Tibial artery (tissue), 4 donors: ENCODE data around the gene THSD7B.
"Not testable (repeated sequence)": the region's sequence is repeated elsewhere in the genome, so short reads cannot be mapped to it uniquely, and the experiment has no call there.

Experiments used
- DNase-seq, 2 donors: peaks; one replicate each; pipeline ENCODE4 v3.0.0-alpha.2; 2019
- H3K27ac ChIP-seq, 2 donors: fragments of 200-600 bp; sonication (generic) in 1 of 2; 1 replicate in 1 of 2; 2 replicates in 1 of 2; pipeline ENCODE4 v1.5.1; 2018 to 2019; ENCODE audit warnings: mild to moderate bottlenecking in 1 of 2
- H3K27me3 ChIP-seq, 2 donors: fragments of 200-600 bp; sonication (generic) in 1 of 2; one replicate each; pipeline versions ENCODE4 v1.5.1 to v1.6.0; 2016 to 2019
- H3K36me3 ChIP-seq, 3 donors: fragments of 200-600 bp; sonication (generic) in 2 of 3; one replicate each; pipeline ENCODE4 v1.5.1; 2016 to 2019; ENCODE audit warnings: mild to moderate bottlenecking in 2 of 3
- H3K4me1 ChIP-seq, 4 donors: fragments of 200-600 bp; sonication (generic) in 2 of 4; 1 replicate in 3 of 4; 2 replicates in 1 of 4; pipeline ENCODE4 v1.5.1; 2016 to 2019
- H3K4me3 ChIP-seq, 2 donors: fragments of 200-600 bp; sonication (generic) in 1 of 2; 1 replicate in 1 of 2; 2 replicates in 1 of 2; pipeline ENCODE4 v1.5.1; 2018 to 2019; ENCODE audit warnings: mild to moderate bottlenecking in 2 of 2
- H3K9me3 ChIP-seq, 3 donors: fragments of 200-600 bp; sonication (generic) in 1 of 3; one replicate each; pipeline ENCODE4 v1.5.1; 2016 to 2019
- intact Hi-C: fragments of 100-400 bp; cut with DNase I; formaldehyde crosslinking; loops from one replicate; pipeline ENCODE4 v1.15.0; 2023; ENCODE audit warnings: low total_unique reads
- TF ChIP-seq, protein P1 (sequence below), 2 experiments: fragments of 200-600 bp in 1 of 2; fragments of 450-650 bp in 1 of 2; IDR thresholded peaks; one replicate each; pipeline ENCODE4 v1.5.1; 2017 to 2019; ENCODE audit warnings: antibody characterized with exemption in 2 of 2, mild to moderate bottlenecking in 1 of 2, moderate library complexity in 1 of 2

The THSD7B gene

GRCh38 chr2:137096693-137097092 lies 331.3 kb downstream of the THSD7B start:
- no peak overlapping the region for H3K4me3 ChIP-seq
- no peak for DNase-seq
- TF ChIP-seq, protein P1, sequence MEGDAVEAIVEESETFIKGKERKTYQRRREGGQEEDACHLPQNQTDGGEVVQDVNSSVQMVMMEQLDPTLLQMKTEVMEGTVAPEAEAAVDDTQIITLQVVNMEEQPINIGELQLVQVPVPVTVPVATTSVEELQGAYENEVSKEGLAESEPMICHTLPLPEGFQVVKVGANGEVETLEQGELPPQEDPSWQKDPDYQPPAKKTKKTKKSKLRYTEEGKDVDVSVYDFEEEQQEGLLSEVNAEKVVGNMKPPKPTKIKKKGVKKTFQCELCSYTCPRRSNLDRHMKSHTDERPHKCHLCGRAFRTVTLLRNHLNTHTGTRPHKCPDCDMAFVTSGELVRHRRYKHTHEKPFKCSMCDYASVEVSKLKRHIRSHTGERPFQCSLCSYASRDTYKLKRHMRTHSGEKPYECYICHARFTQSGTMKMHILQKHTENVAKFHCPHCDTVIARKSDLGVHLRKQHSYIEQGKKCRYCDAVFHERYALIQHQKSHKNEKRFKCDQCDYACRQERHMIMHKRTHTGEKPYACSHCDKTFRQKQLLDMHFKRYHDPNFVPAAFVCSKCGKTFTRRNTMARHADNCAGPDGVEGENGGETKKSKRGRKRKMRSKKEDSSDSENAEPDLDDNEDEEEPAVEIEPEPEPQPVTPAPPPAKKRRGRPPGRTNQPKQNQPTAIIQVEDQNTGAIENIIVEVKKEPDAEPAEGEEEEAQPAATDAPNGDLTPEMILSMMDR (IDR thresholded peaks at IDR 0.05) = no peak

GRCh38 chr2:137101814-137102213 lies 336.5 kb downstream of the THSD7B start:
- H3K27me3 ChIP-seq, H3K4me1 ChIP-seq, H3K9me3 ChIP-seq, intact Hi-C loops, H3K27ac ChIP-seq, H3K4me3 ChIP-seq, H3K36me3 ChIP-seq, DNase-seq: not testable (repeated sequence)

More at GRCh38 chr2:137096693-137097092, 331.3 kb downstream of the THSD7B start:
- H3K36me3 ChIP-seq = no peaks in the 10 kb centered on the region
- H3K27ac ChIP-seq = no peak overlapping the region
- intact Hi-C loops = no loop called here
- no peaks in the 10 kb centered on the region for H3K27me3 ChIP-seq
- H3K9me3 ChIP-seq = no peaks in the 10 kb centered on the region
- H3K4me1 ChIP-seq = no peaks in the 10 kb centered on the region

- TF ChIP-seq, protein P1 (IDR thresholded peaks at IDR 0.05) = no peak
- intact Hi-C loops = no loop called here
- Histone ChIP-seq H3K27me3 (no peaks in the 10 kb centered on the region), H3K4me1 (no peaks in the 10 kb centered on the region), H3K4me3 (no peak overlapping the region), H3K9me3 (no peaks in the 10 kb centered on the region), H3K36me3 (no peaks in the 10 kb centered on the region), H3K27ac (no peak overlapping the region)
- no peak for DNase-seq
These were observed 342.6 kb downstream of the THSD7B start for GRCh38 chr2:137107904-137108303.

DNA sequence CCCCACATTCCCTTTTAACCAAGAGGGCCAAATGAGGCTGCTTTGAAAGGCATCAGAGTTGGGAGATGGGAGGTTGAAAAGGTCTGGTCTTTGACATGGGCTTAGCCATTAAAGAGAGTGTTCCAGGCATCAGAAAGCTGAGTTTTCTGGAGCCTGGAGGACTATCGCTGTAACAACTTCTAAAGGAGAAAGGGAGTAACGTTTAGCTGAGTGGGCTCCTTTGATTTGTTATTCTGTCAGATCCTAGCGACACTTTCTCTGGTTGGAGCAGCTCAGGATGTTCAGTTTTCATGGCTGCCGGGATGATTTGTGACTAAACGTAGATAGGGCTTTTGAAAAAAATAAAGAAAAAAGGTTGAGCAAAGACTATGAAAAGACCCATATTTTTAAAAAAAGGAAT lies 346.6 kb downstream of the THSD7B start:
- intact Hi-C loops = no loop called here
- TF ChIP-seq, protein P1 (IDR thresholded peaks at IDR 0.05) = no peak
- H3K27ac ChIP-seq = no peak overlapping the region

GRCh38 chr2:137115081-137115794 lies 349.9 kb downstream of the THSD7B start:
- Histone ChIP-seq H3K9me3 (no peaks in the 10 kb centered on the region), H3K4me3 (no peak overlapping the region), H3K36me3 (no peaks in the 10 kb centered on the region), H3K27ac (no peak overlapping the region), H3K27me3 (no peaks in the 10 kb centered on the region), H3K4me1 (no peaks in the 10 kb centered on the region)
- DNase-seq = no peak
- intact Hi-C loops = no loop called here
- TF ChIP-seq, protein P1 (IDR thresholded peaks at IDR 0.05) = no peak

More for the DNA sequence above, 346.6 kb downstream of the THSD7B start:
- Histone ChIP-seq H3K27me3 (no peaks in the 10 kb centered on the region), H3K36me3 (no peaks in the 10 kb centered on the region), H3K4me1 (no peaks in the 10 kb centered on the region), H3K4me3 (no peak overlapping the region), H3K9me3 (no peaks in the 10 kb centered on the region)
- no peak for DNase-seq

DNA sequence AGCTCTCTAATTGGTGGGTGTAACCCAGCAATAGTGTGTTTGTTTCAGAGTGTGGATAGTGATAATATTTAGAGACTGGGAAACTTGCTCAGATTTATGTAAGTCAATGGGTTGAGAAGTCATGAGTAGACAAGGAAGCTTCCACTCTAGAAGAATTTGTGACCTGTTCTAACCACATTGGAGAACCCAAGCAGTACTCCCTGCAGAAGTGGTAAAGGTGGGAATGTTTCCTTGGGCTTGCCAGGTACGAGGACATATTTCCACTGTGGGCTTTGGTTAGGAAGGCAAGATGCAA lies 350.4 kb downstream of the THSD7B start:
- TF ChIP-seq, protein P1 (IDR thresholded peaks at IDR 0.05) = no peak
- no peak for DNase-seq
- intact Hi-C loops = no loop called here
- no peaks in the 10 kb centered on the region for H3K27me3 ChIP-seq
- no peak overlapping the region for H3K4me3 ChIP-seq
- no peaks in the 10 kb centered on the region for H3K4me1 ChIP-seq
- H3K27ac ChIP-seq = no peak overlapping the region
- no peaks in the 10 kb centered on the region for H3K36me3 ChIP-seq
- H3K9me3 ChIP-seq = no peaks in the 10 kb centered on the region
